ENCODE measurements around the gene MAP2K2.

Gene MAP2K2

DNA sequence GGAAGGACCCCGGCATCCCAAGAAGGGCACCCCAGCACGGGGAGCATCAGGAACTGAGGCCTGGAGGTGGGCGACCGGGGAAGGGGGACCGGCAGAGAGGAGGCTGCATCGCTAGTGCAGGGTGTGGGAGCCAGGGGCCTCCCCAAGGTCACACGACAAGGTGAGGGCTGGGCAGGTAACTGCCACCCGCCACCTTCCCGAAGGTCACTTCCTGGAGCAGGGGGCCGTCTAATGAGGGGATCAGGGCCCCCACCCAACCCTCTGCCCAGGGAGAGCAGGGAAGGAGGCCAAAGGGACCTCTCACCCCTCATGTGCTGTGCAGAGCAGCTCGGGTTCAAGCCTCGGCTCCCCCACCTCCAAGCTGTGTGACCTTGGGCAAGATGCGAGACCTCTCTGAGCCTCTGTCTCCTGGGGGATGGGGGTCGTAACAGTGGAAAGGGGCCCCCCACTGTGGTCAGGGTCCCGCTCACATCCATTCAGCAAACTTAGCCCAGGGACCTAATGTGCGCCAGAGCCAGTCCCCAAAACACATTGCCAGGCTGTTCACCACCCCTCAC, 63.2 kb downstream of the MAP2K2 start:
- DNase-seq (ENCODE audit: low spot score) = no peak

DNA sequence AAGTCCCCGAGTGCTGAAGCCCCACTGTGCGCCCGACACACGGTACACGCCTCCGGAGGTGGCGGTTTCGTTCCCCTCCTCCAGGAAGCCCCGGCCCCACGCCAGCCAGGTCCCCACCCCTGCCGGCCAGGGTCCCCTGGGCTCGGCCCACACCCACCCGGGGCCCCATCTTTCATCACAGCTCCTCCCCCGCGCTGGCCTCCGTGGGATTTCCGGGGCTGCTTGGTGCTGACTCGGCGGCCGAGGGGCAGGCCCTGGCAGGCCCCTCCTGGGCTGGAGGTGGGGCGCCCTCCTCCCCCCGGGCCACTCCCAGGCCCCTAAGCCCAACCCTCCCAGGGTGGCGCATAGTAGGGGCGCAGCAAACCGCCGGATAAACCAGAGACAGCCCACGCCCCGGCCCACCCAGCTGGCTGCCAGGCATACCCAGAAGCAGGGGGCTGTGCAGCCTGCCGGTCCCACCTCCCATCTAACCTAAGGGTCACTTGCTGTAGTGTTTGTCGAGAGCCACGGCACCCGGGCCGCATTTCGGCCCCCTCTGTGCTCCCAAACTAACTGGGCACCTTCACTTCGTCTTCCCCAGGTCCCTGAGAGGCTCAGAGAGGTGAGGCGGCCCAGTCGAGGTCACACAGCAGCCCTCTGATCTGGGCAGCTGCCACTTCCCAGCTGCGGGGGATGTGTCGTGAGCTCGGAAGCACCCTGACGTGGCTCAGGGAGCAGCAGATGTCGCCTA, 63.9 kb downstream of the MAP2K2 start:
- no peak for DNase-seq (ENCODE audit: low spot score)

DNA sequence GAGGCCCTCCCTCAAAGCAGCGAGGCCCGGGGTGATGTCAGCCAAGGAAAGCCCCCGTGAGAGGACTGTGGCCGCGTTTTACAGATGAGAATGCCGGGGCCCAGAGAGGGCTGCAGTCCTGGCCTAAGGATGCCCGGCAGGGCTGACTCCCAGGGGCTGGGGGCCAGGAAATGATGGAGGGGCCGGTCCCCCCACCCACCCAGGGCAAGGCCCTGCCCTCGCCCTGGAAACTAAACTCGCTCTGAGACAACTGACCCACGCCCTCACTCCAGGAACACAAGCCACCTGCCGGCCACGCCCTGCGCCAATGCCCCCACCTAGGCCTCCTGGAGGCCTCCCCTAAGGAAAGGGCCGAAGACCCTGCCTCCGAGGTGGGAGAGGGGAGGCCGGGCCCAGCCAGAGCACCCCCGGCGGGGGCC, 64.5 kb downstream of the MAP2K2 start:
- no peak for DNase-seq (ENCODE audit: low spot score)

DNA sequence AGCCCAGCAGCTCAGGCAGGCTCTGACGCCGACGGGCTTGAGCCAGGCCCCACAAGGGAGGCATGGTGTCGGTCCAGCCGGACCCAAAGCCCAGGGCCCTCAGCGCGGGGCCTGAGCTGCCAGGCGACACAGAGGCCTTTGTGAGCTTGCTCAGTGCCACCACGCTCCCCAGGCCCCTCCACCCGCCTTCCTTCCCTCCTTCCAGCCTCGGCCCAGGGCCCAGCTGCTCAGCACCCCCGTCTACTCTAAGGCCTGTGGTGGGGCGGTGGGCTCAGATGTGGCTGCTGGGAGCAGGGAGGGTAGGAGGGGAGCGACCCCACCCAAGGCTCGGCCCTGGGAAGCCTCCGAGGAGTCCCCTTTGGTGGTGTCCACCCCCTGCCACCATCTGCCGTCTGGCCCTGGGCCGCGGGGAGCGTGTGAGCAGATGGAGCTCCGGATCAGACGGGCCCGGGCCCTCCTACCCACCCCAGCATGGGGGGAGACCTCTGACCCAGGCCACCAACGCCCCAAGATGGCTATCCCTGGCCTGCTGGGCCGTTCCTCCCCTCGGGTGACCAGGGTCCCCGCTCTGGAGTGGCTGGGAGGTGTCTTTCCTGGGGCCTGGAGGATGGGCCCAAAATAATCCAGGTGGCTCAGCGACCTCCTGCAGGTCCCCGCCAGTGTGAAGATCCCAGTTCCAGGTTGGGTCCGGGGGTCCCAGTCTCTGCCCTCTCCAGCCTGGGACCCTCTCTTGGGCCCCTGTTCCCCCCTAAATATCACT, 65.0 kb downstream of the MAP2K2 start:
- DNase-seq (ENCODE audit: low spot score) = peak; percentile 85

DNA sequence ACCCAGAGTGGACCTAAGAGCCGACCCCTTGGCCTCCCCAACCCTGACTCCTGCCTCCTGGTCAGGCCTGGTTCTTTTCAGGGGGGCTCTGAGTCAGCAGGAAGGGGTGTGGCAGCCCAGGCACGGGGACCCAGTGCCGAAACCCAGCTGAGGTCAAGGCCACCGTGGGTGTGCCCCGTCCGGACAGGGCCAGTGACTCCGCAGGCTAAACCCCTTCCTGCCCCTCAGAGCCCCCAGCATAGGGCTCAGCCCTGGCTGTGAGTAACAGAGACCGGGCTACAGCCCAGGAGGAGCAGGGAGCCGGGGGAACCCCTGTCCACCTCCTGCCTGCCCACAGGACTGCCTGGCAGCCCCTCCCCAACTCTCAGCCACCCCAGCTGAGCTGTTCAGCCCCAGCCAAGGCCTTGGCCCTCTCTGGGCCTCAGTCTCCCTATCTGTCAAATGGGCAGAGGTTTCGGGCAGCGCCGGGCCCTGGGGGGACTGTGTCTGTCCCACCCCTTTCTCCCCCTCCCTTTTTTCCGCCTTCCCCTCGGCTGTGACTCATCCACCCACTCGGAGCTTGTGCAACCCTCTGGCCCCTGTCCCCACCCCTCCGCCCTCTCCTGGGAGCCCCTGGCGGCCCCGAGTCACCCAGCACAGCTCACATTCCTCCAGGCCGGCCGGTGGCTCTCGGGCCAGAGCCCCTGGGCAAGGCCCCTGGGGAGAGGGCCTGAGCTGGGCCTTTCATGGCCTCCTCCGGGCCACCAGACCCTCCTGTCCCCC, 65.8 kb downstream of the MAP2K2 start:
- DNase-seq (ENCODE audit: low spot score) = no peak

DNA sequence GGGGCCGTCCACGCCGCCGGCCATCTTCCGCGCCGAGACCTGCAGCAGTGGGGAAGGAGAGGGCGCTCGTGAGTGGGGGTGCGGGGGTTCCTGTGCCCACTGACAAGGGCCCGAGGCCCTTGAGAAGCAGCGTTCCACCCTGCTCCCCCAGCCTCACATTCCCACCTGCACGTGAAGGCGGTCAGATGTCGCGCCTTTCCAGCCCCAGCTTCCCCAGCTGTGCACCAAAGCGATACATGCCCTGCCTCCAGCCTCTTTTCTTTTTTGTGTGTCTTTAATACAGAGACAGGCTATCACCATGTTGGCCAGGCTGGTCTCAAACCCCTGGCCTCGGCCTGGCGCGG, 68.7 kb downstream of the MAP2K2 start:
- no peak for DNase-seq (ENCODE audit: low spot score)

DNA sequence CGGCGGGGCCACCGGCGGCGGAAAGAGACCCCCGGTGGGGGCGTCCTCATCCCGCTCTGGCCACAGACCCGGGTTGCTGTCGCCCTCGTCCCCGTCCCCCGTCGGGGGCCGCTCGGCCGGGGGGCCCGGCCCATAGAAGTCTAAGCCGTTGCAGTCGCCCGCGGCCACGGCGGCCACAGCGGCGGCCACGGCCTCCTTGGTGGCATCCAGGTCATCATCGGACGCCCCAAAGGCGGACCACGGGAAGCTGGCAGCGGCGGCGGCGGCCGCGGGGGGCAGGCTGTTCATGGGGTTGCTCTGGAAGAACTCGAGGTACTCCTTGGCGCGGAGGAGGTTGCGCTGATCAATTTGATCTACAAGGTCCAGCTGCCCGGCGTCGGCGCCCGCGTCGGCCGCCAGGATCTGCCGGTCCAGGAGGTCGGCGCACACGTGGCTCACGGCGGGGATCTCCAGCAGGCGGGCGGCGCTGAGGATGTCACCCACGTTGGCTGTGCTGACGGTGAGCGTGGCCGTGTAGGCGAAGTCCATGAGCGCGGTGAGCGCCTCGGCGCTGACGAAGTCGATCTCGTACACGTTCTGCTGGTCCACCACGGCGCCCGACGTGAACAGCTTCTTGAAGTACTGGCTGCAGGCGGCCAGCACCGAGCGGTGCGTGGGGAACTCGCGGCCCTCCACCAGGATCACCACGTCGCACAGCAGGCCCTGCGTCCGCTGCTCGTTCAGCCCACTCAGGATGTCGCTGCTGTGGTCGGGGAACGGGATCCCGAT, 69.3 kb downstream of the MAP2K2 start:
- DNase-seq (ENCODE audit: low spot score) = no peak

DNA sequence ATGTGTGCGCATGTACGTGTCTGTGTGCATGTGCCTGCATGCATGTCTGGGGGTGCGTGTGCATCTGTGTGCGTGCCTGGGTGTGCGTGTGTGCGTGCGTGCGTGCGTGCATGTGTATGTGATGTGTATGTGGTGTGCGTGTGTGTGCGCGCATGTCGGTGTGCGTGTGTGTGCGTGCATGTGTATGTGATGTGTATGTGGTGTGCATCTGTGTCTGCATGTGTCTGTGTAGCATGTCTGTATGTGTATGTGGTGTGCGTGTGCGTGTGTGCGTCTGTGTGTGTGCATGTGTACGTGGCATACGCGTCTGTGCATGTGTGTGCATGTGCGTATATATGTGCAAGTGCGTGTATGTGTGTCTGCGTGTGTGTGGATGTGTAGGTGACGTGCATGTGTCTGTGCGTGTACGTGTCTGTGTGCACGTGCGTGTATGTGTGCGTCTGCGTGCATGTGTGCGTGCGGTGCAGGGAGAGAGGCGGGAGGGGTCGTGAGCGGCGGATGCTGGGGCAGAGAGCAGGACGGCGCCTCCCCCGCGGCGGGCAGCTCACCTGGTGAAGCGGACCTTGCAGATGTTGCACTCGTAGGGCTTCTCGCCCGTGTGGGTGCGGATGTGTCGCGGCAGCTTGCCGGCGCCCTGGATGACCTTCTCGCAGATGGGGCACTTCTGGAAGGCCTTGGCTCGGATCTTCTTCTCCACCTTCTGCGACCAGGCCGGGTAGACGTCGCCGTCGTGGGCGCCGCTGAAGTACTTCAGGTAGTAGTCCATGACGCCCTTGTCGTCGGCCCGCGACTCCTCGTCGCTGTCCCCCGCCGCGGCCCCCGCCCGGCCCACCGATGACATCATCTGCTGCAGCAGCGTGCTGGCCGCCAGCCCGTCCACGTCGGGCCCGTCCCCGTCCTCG, 70.2 kb downstream of the MAP2K2 start:
- no peak for DNase-seq (ENCODE audit: low spot score)

DNA sequence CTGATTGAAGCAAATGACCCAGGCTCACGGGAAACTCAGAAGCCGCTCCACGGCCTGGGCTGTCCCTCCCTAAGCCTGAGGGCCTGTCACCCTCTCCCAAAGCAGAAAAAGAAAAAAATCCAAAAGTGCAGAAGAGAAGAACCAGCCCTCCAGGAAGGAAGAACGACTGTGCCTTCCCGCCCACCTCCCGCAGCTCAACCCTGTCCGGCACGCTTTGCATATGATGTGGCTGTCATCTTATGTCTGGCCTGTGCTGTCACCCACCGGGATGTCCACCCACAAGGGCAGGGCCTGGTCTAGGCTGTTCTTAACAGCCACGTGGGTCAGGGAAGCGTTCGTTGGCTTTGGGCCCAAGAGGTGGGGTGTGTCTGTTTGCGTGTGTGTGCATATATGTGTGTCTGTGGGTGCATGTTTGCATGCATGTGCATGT, 70.9 kb downstream of the MAP2K2 start:
- DNase-seq (ENCODE audit: low spot score) = no peak

DNA sequence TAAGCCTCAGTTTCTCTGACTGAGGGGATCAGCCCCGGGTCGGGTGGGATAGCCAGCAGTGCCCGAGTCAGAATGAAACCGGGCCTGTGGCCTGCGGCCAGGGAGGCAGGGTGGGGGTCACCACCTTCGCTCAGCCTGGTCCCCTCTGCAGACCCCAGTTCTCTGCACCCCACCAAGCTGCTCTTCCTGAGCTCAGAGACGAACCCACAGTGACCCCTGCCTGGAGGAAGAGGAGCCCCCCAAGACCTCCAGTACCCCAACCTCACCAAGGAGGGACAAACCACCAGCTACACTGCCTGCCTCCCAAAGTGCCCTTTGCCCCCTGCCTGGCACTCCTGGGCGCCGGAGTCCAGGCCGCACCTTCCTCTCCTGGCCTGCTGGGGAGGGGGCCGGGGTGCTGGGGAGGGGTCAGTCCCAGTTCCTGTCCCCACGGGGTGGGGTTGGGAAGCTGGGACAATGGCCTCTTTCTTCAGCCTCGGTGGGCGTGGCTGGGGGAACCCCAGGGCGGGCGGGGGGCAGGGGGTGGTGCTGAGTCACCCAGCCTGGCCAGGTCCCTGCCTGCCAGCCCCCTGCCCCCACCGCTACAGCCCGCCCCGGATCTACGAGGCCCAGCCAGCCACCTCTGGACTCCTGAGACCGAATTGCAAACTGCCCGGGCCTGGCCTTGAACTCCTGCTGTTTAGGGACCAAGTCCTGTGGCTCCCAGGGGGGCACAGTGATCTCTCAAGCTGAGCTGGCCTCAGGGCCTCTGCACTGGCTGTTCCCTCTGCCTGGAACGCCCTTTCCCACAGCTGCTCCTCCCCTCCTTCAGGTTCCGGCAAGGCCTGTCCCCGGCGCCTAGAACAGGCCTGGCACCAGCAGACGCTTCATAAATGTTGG, 71.6 kb downstream of the MAP2K2 start:
- no peak for DNase-seq (ENCODE audit: low spot score)

DNA sequence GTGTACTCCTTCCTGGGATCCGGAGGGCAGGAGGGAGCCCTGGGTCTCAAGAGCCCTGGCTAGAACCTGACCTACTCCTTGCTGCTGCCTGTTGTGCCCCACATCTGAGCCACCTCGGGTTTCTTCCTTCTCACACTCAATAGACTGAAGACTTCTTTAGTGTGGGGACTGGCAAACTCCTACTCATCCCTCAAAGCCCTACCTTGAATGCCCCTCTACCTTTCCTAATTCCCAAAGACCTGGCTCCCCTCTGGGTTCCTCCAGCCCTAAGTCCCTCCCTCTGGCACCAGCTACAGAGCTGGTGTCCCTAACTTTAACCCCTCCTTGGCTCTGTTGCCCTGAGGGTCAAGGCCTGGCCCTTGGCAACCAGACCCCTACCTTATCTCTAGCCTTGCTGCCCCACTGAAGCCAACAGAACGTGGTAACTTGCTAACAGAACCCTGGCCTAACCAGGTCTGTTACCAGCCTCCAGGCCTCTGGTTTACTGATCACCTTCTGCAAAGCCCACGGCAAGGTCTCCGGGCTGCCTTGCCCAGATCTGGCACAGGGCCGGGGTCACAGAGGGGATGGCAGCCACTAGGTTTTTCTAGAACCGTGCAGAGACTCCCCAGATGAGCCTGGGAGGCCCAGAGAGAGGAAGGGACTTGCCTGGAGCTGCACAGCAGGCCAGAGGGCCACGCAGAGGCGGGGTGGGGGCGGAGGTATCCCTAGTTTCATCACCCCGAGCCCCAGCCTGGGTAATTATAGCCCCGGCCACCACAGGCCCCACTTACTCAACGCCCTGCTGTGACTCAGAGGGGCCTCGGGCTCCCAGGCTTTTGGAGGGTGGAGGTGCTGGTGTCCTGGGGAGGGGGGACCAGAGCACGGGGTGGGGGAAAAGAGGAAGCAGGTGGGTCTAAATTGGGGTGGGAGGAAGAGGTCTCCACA, 72.5 kb downstream of the MAP2K2 start:
- no peak for DNase-seq (ENCODE audit: low spot score)

DNA sequence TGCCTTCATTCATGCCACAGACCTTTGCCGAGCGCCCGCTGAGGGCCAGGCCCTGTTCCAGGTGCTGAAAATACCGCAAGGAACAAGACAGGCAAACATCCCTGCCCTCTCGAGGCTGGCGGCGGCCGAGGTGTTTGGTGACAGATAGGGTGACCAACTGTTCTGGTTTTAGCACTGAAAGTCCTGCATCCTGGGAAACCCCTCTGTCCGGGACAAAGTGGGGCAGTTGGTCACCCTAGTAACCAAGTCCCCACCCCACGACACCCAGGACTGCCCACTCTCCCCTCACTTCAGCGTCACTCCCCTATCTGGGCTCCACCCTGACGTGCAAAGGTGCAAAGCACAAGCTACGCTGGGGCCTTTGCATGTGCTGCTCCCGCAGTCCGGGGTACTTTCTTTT, 74.5 kb downstream of the MAP2K2 start:
- DNase-seq (ENCODE audit: low spot score) = no peak

DNA sequence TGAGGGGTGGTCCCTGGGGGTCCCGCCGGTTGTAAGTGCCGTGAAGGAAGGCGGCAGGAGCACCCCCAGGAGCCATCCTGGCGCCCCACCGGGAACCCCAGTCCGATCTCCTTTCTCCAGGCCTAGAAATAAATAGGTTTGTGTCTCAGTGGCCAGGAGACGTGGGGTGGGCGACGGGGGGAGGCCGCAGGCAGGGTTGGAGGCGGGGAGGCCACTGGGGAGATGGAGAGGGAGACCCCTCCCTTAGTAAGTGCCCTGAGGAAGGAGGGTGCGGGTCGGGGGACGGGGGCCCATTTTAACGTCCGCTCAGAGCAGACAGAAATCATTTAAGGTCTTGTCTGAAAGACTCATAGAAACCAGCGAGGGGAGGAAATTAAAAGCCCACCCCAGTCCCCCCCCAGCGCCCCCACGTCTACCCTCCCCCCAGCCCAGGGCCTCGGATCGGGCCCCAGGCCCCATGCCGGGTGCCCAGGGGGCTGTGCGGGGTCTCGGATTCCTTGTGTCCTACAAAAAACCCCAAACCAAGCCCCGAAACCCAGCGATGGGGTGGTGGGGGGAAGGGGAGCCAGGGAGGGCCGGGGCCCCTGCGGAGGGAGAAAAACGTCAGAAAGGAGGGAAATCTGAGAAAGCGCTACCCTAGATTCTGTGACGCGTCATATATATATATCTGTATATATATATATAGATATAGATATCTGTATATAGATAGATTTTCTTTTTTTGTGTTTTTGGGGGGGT, 76.8 kb downstream of the MAP2K2 start:
- DNase-seq (ENCODE audit: low spot score) = no peak

DNA sequence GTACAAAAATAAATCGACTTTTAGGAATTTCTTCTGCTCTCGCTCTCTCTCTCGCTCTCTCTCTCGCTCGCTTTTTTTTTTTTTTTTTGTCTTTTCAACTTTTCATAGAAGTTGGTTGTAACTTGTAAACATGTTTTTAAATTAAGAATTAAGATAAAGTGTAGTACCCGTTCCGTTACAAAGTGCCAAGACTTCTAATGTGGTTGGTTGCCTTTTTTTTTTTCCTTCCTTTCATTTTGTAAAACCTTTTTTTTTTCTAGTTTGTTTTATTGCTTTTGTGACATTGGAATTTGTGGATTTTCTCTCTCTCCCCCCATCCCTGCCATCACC, 77.6 kb downstream of the MAP2K2 start:
- DNase-seq (ENCODE audit: low spot score) = no peak

DNA sequence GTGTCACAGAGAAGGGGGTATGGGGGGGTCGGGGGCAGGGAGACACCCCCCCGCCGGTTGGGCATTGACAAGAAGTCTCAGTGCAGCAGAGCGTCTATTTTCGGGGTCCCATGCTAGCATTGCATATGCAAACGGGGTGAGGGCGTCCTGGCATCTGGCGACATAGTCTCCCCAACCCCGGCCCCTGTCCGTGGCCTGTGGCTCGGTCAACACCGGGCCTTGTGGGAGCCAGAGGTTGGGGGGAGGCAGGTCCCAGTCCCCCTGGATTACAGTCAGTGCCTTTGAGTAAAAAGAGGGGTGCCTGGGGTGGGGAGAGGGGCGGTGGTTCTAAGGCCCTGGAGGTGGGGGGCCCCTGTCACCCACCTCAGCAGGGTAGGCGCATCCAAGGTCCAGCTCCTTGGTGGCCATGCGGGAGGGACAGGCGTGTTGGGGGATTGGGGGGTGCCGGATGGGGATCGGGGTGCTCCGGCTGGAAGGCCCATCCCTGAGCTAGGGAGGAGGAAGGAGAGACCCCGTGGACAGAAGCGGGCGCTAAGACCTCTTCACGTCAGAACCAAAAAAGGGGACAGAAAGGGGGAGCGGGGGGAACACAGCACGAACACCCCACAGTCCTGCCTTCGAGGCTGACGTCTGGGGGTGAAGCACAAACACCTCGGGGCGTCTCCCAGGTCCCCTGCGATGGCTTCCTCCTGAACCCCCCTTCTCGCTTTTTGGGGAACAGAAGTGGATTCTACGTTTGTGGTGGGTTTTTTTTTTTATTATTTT, 78.1 kb downstream of the MAP2K2 start:
- no peak for DNase-seq (ENCODE audit: low spot score)

DNA sequence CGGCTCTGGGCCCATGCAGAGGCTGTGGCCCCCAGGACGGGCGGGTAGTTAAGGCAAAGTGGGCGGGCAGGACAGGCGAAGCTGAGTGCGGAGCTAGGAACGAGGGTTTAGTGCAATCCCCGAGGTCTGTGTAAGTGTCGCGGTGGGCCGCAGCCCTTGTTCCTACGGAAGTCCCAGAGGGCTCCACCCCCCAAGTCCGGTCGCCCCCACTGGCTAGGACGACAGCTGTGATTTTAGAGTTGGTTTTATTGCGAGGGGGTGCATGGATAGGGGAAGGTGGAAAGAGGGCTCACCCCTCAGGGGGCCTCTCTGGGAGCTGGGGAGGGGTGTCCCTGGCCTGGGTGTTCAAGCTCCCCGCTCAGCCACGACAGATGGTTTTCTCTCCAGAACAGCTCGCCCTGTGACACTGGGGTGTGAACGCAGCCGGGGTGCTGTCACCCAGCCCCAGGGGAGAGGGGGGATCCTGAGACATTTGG, 78.9 kb downstream of the MAP2K2 start:
- peak; percentile 73 for DNase-seq (ENCODE audit: low spot score)
